KMS-11 (cell line): ENCODE data around the gene TAF10.

ENCODE experiments used
- H2AFZ ChIP-seq: fragments of 200-600 bp; sonication (generic); 2 replicates; pipeline ENCODE4 v1.6.1; 2016; ENCODE audit warnings: antibody characterized with exemption, mixed run types, low read depth
- H3K27ac ChIP-seq: fragments of 200-600 bp; sonication (generic); 2 replicates; pipeline ENCODE4 v1.6.1; 2016; ENCODE audit warnings: mild to moderate bottlenecking, mixed run types
- H3K27me3 ChIP-seq: fragments of 200-600 bp; sonication (generic); 2 replicates; pipeline ENCODE4 v1.6.1; 2017; ENCODE audit warnings: mild to moderate bottlenecking, low read depth, mixed run types, moderate library complexity; ENCODE audit not compliant: insufficient read depth
- H3K36me3 ChIP-seq: fragments of 200-600 bp; sonication (generic); 2 replicates; pipeline ENCODE4 v1.6.1; 2017; ENCODE audit warnings: mild to moderate bottlenecking, mixed run types; ENCODE audit not compliant: insufficient read depth
- H3K4me1 ChIP-seq: fragments of 200-600 bp; sonication (generic); 2 replicates; pipeline ENCODE4 v1.6.1; 2016; ENCODE audit warnings: mild to moderate bottlenecking, low read depth, mixed run types; ENCODE audit not compliant: poor library complexity, severe bottlenecking
- H3K4me2 ChIP-seq: fragments of 200-600 bp; sonication (generic); 2 replicates; pipeline ENCODE4 v1.7.0; 2016; ENCODE audit warnings: mild to moderate bottlenecking, mixed run types
- H3K4me3 ChIP-seq: fragments of 200-600 bp; sonication (generic); IDR thresholded peaks from 2 replicates; pipeline ENCODE4 v1.6.1; 2017; ENCODE audit warnings: low read depth, low read length, mixed read lengths; ENCODE audit not compliant: insufficient read depth
- H3K79me2 ChIP-seq: fragments of 200-600 bp; sonication (generic); 2 replicates; pipeline ENCODE4 v1.6.1; 2016; ENCODE audit warnings: low read depth, mixed run types; ENCODE audit not compliant: insufficient read depth
- H3K9ac ChIP-seq: fragments of 200-600 bp; sonication (generic); 2 replicates; pipeline ENCODE4 v1.6.1; 2016; ENCODE audit warnings: mild to moderate bottlenecking, mixed run types
- H4K20me1 ChIP-seq: fragments of 200-600 bp; sonication (generic); 2 replicates; pipeline ENCODE4 v1.6.1; 2016; ENCODE audit warnings: mild to moderate bottlenecking, mixed run types; ENCODE audit not compliant: insufficient read depth
- CTCF ChIP-seq: fragments of 200-600 bp; sonication (generic); conservative IDR thresholded peaks from 2 replicates; pipeline ENCODE4 v1.6.1; 2017; ENCODE audit warnings: low read depth, mild to moderate bottlenecking, antibody characterized with exemption, low read length, moderate library complexity, mixed read lengths

TAF10 gene

GRCh38 chr11:6625832-6626420, 13.9 kb upstream of the TAF10 start:
- H3K4me2 ChIP-seq = no peak overlapping the region
- no peak overlapping the region for H2AFZ ChIP-seq
- H3K79me2 ChIP-seq = no peaks in the 10 kb centered on the region
- no peaks in the 10 kb centered on the region for H3K27me3 ChIP-seq
- H3K4me1 ChIP-seq = peaks cover 11% of the 10 kb centered on the region
- no peak overlapping the region for H3K27ac ChIP-seq
- H4K20me1 ChIP-seq = no peaks in the 10 kb centered on the region
- no peak overlapping the region for H3K9ac ChIP-seq
- H3K4me3 ChIP-seq = no peak overlapping the region
- H3K36me3 ChIP-seq = no peaks in the 10 kb centered on the region
- no peak for TF ChIP-seq CTCF

- peaks cover 11% of the 10 kb centered on the region for H3K4me1 ChIP-seq
- no peak for TF ChIP-seq CTCF
- no peak overlapping the region for H3K4me3 ChIP-seq
- no peaks in the 10 kb centered on the region for H3K27me3 ChIP-seq
- H3K79me2 ChIP-seq = no peaks in the 10 kb centered on the region
- no peak overlapping the region for H3K9ac ChIP-seq
- no peaks in the 10 kb centered on the region for H4K20me1 ChIP-seq
- no peak overlapping the region for H3K27ac ChIP-seq
- H3K36me3 ChIP-seq = no peaks in the 10 kb centered on the region
- H2AFZ ChIP-seq = no peak overlapping the region
- no peak overlapping the region for H3K4me2 ChIP-seq
These were observed 13.3 kb upstream of the TAF10 start for GRCh38 chr11:6625156-6625831.

GRCh38 chr11:6623391-6624363, 11.7 kb upstream of the TAF10 start:
- TF ChIP-seq CTCF = no peak
- H3K9ac ChIP-seq = no peak overlapping the region
- H3K36me3 ChIP-seq = no peaks in the 10 kb centered on the region
- H3K79me2 ChIP-seq = no peaks in the 10 kb centered on the region
- H2AFZ ChIP-seq = no peak overlapping the region
- H3K27me3 ChIP-seq = no peaks in the 10 kb centered on the region
- H3K4me2 ChIP-seq = no peak overlapping the region
- H3K27ac ChIP-seq = no peak overlapping the region
- no peaks in the 10 kb centered on the region for H4K20me1 ChIP-seq
- H3K4me1 ChIP-seq = peaks cover 17% of the 10 kb centered on the region
- no peak overlapping the region for H3K4me3 ChIP-seq

GRCh38 chr11:6622261-6623171, 10.5 kb upstream of the TAF10 start:
- TF ChIP-seq CTCF = no peak
- Histone ChIP-seq H3K27me3 (no peaks in the 10 kb centered on the region), H3K79me2 (no peaks in the 10 kb centered on the region), H2AFZ (no peak overlapping the region), H4K20me1 (no peaks in the 10 kb centered on the region), H3K27ac (no peak overlapping the region), H3K4me3 (no peak overlapping the region), H3K4me2 (no peak overlapping the region), H3K9ac (no peak overlapping the region), H3K36me3 (no peaks in the 10 kb centered on the region), H3K4me1 (peaks cover 14% of the 10 kb centered on the region)
